ENCODE measurements around the gene SEPTIN5. TPM values are rescaled to one million over a fixed set of nuclear protein-coding genes. Genes with fewer than 3 reads are reported as not detected.
A peak's percentile ranks its signal among the peaks of the same experiment; 100 is the strongest.

The SEPTIN5 gene
- total and polyA plus RNA-seq, 9 of the 15 experiments (the other 6 are each of a cell fraction or from before 2014, with no cell fraction given) = 0.03 to 195 (median 119) TPM

GRCh38 chr22:19760058-19760950 is 46.0 kb downstream of the SEPTIN5 start, which contains the start of gene TBX1 (continued):
- TF ChIP-seq, protein P1, sequence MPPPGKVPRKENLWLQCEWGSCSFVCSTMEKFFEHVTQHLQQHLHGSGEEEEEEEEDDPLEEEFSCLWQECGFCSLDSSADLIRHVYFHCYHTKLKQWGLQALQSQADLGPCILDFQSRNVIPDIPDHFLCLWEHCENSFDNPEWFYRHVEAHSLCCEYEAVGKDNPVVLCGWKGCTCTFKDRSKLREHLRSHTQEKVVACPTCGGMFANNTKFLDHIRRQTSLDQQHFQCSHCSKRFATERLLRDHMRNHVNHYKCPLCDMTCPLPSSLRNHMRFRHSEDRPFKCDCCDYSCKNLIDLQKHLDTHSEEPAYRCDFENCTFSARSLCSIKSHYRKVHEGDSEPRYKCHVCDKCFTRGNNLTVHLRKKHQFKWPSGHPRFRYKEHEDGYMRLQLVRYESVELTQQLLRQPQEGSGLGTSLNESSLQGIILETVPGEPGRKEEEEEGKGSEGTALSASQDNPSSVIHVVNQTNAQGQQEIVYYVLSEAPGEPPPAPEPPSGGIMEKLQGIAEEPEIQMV (tag; conservative IDR thresholded peaks at IDR 0.05; ENCODE audit: low read depth) = peak; percentile 91
- TF ChIP-seq, protein P2, sequence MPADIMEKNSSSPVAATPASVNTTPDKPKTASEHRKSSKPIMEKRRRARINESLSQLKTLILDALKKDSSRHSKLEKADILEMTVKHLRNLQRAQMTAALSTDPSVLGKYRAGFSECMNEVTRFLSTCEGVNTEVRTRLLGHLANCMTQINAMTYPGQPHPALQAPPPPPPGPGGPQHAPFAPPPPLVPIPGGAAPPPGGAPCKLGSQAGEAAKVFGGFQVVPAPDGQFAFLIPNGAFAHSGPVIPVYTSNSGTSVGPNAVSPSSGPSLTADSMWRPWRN (IDR thresholded peaks at IDR 0.05; ENCODE audit: low read depth) = peak; percentile 45; the same call in 1 of the 2 replicates
- TF ChIP-seq ZNF174 (CRISPR knock-in tag; IDR thresholded peaks at IDR 0.05) (no peak), ZC3H8 (IDR thresholded peaks at IDR 0.05) (peak; percentile 93), SMARCA5 (IDR thresholded peaks at IDR 0.05) (peak; percentile 92), CHD4 (IDR thresholded peaks at IDR 0.05; ENCODE audit: insufficient read depth, insufficient replicate concordance, low read depth, low read length, poor library complexity, severe bottlenecking) (peak; percentile 49), TEAD1 (CRISPR knock-in tag; IDR thresholded peaks at IDR 0.05) (no peak), ARID1B (IDR thresholded peaks at IDR 0.05) (peak; percentile 52), CCNT2 (IDR thresholded peaks at IDR 0.05; ENCODE audit: borderline replicate concordance, extremely low read depth, insufficient read length, low read depth, low read length) (peak; percentile 32), CGGBP1 (CRISPR knock-in tag; IDR thresholded peaks at IDR 0.05) (peak; percentile 86; the same call in 1 of the 2 replicates), NKRF (IDR thresholded peaks at IDR 0.05; ENCODE audit: borderline replicate concordance) (peak; percentile 89), PHF8 (IDR thresholded peaks at IDR 0.05; ENCODE audit: borderline replicate concordance, low read length) (peak; percentile 64; the same call in 1 of the 2 replicates)
- TF ChIP-seq, protein P3, sequence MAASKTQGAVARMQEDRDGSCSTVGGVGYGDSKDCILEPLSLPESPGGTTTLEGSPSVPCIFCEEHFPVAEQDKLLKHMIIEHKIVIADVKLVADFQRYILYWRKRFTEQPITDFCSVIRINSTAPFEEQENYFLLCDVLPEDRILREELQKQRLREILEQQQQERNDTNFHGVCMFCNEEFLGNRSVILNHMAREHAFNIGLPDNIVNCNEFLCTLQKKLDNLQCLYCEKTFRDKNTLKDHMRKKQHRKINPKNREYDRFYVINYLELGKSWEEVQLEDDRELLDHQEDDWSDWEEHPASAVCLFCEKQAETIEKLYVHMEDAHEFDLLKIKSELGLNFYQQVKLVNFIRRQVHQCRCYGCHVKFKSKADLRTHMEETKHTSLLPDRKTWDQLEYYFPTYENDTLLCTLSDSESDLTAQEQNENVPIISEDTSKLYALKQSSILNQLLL (CRISPR knock-in tag; IDR thresholded peaks at IDR 0.05; ENCODE audit: borderline replicate concordance) = no peak
- TF ChIP-seq, protein P4, sequence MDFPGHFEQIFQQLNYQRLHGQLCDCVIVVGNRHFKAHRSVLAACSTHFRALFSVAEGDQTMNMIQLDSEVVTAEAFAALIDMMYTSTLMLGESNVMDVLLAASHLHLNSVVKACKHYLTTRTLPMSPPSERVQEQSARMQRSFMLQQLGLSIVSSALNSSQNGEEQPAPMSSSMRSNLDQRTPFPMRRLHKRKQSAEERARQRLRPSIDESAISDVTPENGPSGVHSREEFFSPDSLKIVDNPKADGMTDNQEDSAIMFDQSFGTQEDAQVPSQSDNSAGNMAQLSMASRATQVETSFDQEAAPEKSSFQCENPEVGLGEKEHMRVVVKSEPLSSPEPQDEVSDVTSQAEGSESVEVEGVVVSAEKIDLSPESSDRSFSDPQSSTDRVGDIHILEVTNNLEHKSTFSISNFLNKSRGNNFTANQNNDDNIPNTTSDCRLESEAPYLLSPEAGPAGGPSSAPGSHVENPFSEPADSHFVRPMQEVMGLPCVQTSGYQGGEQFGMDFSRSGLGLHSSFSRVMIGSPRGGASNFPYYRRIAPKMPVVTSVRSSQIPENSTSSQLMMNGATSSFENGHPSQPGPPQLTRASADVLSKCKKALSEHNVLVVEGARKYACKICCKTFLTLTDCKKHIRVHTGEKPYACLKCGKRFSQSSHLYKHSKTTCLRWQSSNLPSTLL (IDR thresholded peaks at IDR 0.05) = peak; percentile 85
